IPS-NIHi11 (cell line): ENCODE data around the gene ARF5.

Experiments used
- DNase-seq: peaks from one replicate; pipeline ENCODE4 v3.0.0; 2012; ENCODE audit warnings: mixed read lengths, low spot score

ARF5 gene

GRCh38 chr7:127635659-127636285 lies 47.6 kb downstream of the ARF5 start:
- DNase-seq, result no peak

- no peak for DNase-seq
Measured at GRCh38 chr7:127638197-127638596, 50.0 kb downstream of the ARF5 start.
